GM19467 (cell line): ENCODE data around the gene EXOC5.
"Not testable (repeated sequence)": the region's sequence is repeated elsewhere in the genome, so short reads cannot be mapped to it uniquely, and the experiment has no call there.

ENCODE experiments used
- ATAC-seq: cut with Tn5 transposase; IDR thresholded peaks from one replicate; pipeline ENCODE4 v1.9.1; 2021; ENCODE audit warnings: mild to moderate bottlenecking, moderate library complexity; ENCODE audit not compliant: unreplicated experiment

The EXOC5 gene

GRCh38 chr14:57259672-57260071 lies 9.0 kb downstream of the EXOC5 start:
- no peak for ATAC-seq

GRCh38 chr14:57258221-57258620 lies 10.5 kb downstream of the EXOC5 start:
- ATAC-seq, result not testable (repeated sequence)

- no peak for ATAC-seq
Observed at GRCh38 chr14:57254884-57255283, 13.8 kb downstream of the EXOC5 start.

- no peak for ATAC-seq
Observed at GRCh38 chr14:57246933-57247657, 21.6 kb downstream of the EXOC5 start.

GRCh38 chr14:57245941-57246340 lies 22.8 kb downstream of the EXOC5 start:
- no peak for ATAC-seq

GRCh38 chr14:57244106-57244505 lies 24.6 kb downstream of the EXOC5 start:
- no peak for ATAC-seq

- ATAC-seq, result no peak
Observed at GRCh38 chr14:57243320-57243719, 25.4 kb downstream of the EXOC5 start.

- not testable (repeated sequence) for ATAC-seq
Observed at GRCh38 chr14:57240115-57240514, 28.6 kb downstream of the EXOC5 start.

- ATAC-seq, result no peak
Observed at GRCh38 chr14:57232006-57232405, 36.7 kb downstream of the EXOC5 start.

GRCh38 chr14:57228320-57228719 lies 40.4 kb downstream of the EXOC5 start:
- ATAC-seq, result not testable (repeated sequence)

GRCh38 chr14:57227083-57227482 lies 41.6 kb downstream of the EXOC5 start:
- ATAC-seq, result no peak

GRCh38 chr14:57221931-57222330 lies 46.8 kb downstream of the EXOC5 start:
- ATAC-seq, result no peak

GRCh38 chr14:57212919-57213318 lies 55.8 kb downstream of the EXOC5 start:
- no peak for ATAC-seq

GRCh38 chr14:57209561-57209960 lies 59.1 kb downstream of the EXOC5 start:
- ATAC-seq, result no peak

GRCh38 chr14:57205938-57206337 lies 62.8 kb downstream of the EXOC5 start:
- ATAC-seq, result no peak

GRCh38 chr14:57202672-57203071 lies 66.0 kb downstream of the EXOC5 start:
- not testable (repeated sequence) for ATAC-seq

- ATAC-seq, result no peak
Observed at GRCh38 chr14:57199921-57200320, 68.8 kb downstream of the EXOC5 start.

GRCh38 chr14:57189070-57189469 lies 79.6 kb downstream of the EXOC5 start:
- no peak for ATAC-seq

- ATAC-seq, result no peak
Observed at GRCh38 chr14:57182760-57183503, 85.8 kb downstream of the EXOC5 start.

GRCh38 chr14:57179273-57179672 lies 89.4 kb downstream of the EXOC5 start:
- ATAC-seq, result no peak

- no peak for ATAC-seq
Observed at GRCh38 chr14:57174466-57174865, 94.2 kb downstream of the EXOC5 start.

- ATAC-seq, result no peak
Observed at GRCh38 chr14:57171903-57172302, 96.8 kb downstream of the EXOC5 start.
